ENCODE data around the gene PKN3. TPM values are rescaled to one million over a fixed set of nuclear protein-coding genes. Genes with fewer than 3 reads are reported as not detected.

The PKN3 gene
- total and polyA plus RNA-seq, 2 of the 13 experiments (the other 11 are each of a cell fraction or from before 2014, with no cell fraction given) = 10.5 to 13.2 TPM

DNA sequence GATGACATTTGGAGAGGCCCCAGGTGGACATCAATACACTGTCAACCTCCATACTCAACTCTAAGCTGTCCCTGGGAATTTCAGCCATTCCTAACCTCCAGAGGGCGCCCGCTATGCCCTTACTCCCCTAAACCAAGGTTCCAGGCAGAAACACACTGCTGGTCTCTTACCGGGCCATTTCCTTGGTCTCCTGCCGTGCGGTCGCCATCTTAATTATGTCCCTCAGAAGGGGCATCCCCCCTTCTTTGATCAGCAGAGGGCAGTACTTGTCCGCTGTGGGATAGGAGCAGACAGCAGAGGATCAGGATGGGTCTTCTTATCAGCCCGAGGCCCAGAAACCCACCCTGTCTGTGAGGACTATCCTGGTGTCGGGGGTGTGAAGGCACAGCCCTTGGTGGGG lies 31.0 kb downstream of the PKN3 start (continued):
- TF ChIP-seq, protein P1, sequence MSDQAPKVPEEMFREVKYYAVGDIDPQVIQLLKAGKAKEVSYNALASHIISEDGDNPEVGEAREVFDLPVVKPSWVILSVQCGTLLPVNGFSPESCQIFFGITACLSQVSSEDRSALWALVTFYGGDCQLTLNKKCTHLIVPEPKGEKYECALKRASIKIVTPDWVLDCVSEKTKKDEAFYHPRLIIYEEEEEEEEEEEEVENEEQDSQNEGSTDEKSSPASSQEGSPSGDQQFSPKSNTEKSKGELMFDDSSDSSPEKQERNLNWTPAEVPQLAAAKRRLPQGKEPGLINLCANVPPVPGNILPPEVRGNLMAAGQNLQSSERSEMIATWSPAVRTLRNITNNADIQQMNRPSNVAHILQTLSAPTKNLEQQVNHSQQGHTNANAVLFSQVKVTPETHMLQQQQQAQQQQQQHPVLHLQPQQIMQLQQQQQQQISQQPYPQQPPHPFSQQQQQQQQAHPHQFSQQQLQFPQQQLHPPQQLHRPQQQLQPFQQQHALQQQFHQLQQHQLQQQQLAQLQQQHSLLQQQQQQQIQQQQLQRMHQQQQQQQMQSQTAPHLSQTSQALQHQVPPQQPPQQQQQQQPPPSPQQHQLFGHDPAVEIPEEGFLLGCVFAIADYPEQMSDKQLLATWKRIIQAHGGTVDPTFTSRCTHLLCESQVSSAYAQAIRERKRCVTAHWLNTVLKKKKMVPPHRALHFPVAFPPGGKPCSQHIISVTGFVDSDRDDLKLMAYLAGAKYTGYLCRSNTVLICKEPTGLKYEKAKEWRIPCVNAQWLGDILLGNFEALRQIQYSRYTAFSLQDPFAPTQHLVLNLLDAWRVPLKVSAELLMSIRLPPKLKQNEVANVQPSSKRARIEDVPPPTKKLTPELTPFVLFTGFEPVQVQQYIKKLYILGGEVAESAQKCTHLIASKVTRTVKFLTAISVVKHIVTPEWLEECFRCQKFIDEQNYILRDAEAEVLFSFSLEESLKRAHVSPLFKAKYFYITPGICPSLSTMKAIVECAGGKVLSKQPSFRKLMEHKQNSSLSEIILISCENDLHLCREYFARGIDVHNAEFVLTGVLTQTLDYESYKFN (CRISPR knock-in tag; conservative IDR thresholded peaks at IDR 0.05) = no peak
- TF ChIP-seq EZH2 (conservative IDR thresholded peaks at IDR 0.05; ENCODE audit: low read depth, low read length) = no peak
- TF ChIP-seq RXRB (CRISPR knock-in tag; IDR thresholded peaks at IDR 0.05; ENCODE audit: borderline replicate concordance) = peak; percentile 58; the same call in 1 of the 2 replicates
- no peak for TF ChIP-seq HDAC6 (IDR thresholded peaks at IDR 0.05; ENCODE audit: low read depth, low read length)
- no peak for TF ChIP-seq ZNF383 (CRISPR knock-in tag; IDR thresholded peaks at IDR 0.05; ENCODE audit: borderline replicate concordance)
- TF ChIP-seq ZNF839 (CRISPR knock-in tag; IDR thresholded peaks at IDR 0.05; ENCODE audit: borderline replicate concordance) = no peak
- TF ChIP-seq, protein P2, sequence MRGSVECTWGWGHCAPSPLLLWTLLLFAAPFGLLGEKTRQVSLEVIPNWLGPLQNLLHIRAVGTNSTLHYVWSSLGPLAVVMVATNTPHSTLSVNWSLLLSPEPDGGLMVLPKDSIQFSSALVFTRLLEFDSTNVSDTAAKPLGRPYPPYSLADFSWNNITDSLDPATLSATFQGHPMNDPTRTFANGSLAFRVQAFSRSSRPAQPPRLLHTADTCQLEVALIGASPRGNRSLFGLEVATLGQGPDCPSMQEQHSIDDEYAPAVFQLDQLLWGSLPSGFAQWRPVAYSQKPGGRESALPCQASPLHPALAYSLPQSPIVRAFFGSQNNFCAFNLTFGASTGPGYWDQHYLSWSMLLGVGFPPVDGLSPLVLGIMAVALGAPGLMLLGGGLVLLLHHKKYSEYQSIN (CRISPR knock-in tag; IDR thresholded peaks at IDR 0.05; ENCODE audit: borderline replicate concordance) = no peak
- TF ChIP-seq KMT2B (CRISPR knock-in tag; IDR thresholded peaks at IDR 0.05) = no peak
- no peak for TF ChIP-seq ZNF484 (CRISPR knock-in tag; IDR thresholded peaks at IDR 0.05; ENCODE audit: borderline replicate concordance, low read depth)
- no peak for TF ChIP-seq STAT5B (CRISPR knock-in tag; IDR thresholded peaks at IDR 0.05)
- no peak for TF ChIP-seq ZSCAN22 (CRISPR knock-in tag; IDR thresholded peaks at IDR 0.05)
- TF ChIP-seq REL (CRISPR knock-in tag; conservative IDR thresholded peaks at IDR 0.05) = no peak
- no peak for TF ChIP-seq RBAK (CRISPR knock-in tag; IDR thresholded peaks at IDR 0.05)
- no peak for TF ChIP-seq FOXP1 (IDR thresholded peaks at IDR 0.05)
- no peak for TF ChIP-seq FOXP1 (CRISPR knock-in tag; IDR thresholded peaks at IDR 0.05)
- TF ChIP-seq ZNF713 (CRISPR knock-in tag; IDR thresholded peaks at IDR 0.05) = no peak
- TF ChIP-seq MTF1 (CRISPR knock-in tag; IDR thresholded peaks at IDR 0.05) = no peak
- no peak for TF ChIP-seq GFI1 (CRISPR knock-in tag; IDR thresholded peaks at IDR 0.05; ENCODE audit: borderline replicate concordance)
- TF ChIP-seq, protein P3, sequence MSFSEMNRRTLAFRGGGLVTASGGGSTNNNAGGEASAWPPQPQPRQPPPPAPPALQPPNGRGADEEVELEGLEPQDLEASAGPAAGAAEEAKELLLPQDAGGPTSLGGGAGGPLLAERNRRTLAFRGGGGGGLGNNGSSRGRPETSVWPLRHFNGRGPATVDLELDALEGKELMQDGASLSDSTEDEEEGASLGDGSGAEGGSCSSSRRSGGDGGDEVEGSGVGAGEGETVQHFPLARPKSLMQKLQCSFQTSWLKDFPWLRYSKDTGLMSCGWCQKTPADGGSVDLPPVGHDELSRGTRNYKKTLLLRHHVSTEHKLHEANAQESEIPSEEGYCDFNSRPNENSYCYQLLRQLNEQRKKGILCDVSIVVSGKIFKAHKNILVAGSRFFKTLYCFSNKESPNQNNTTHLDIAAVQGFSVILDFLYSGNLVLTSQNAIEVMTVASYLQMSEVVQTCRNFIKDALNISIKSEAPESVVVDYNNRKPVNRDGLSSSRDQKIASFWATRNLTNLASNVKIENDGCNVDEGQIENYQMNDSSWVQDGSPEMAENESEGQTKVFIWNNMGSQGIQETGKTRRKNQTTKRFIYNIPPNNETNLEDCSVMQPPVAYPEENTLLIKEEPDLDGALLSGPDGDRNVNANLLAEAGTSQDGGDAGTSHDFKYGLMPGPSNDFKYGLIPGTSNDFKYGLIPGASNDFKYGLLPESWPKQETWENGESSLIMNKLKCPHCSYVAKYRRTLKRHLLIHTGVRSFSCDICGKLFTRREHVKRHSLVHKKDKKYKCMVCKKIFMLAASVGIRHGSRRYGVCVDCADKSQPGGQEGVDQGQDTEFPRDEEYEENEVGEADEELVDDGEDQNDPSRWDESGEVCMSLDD (CRISPR knock-in tag; IDR thresholded peaks at IDR 0.05; ENCODE audit: borderline replicate concordance) = no peak
- TF ChIP-seq, protein P4, sequence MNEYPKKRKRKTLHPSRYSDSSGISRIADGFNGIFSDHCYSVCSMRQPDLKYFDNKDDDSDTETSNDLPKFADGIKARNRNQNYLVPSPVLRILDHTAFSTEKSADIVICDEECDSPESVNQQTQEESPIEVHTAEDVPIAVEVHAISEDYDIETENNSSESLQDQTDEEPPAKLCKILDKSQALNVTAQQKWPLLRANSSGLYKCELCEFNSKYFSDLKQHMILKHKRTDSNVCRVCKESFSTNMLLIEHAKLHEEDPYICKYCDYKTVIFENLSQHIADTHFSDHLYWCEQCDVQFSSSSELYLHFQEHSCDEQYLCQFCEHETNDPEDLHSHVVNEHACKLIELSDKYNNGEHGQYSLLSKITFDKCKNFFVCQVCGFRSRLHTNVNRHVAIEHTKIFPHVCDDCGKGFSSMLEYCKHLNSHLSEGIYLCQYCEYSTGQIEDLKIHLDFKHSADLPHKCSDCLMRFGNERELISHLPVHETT (CRISPR knock-in tag; conservative IDR thresholded peaks at IDR 0.05) = no peak
- TF ChIP-seq NFE2 (CRISPR knock-in tag; IDR thresholded peaks at IDR 0.05) = no peak
- TF ChIP-seq HNRNPK (IDR thresholded peaks at IDR 0.05; ENCODE audit: low read depth, low read length, poor library complexity, severe bottlenecking) = no peak
- no peak for TF ChIP-seq ZNF552 (CRISPR knock-in tag; IDR thresholded peaks at IDR 0.05; ENCODE audit: borderline replicate concordance)
- TF ChIP-seq SMAD9 (CRISPR knock-in tag; IDR thresholded peaks at IDR 0.05) = no peak
